Epithelial cell of proximal tubule (primary cell): Measurements from ENCODE around the gene UBE2Z. TPM values are rescaled to one million over a fixed set of nuclear protein-coding genes. Genes with fewer than 3 reads are reported as not detected.
"Not testable (repeated sequence)": the region's sequence is repeated elsewhere in the genome, so short reads cannot be mapped to it uniquely, and the experiment has no call there.

Experiments used
- DNase-seq: peaks from one replicate; pipeline ENCODE4 v3.0.0-alpha.2; 2011; ENCODE audit warnings: low read depth
- H3K4me3 ChIP-seq: 2 replicates; pipeline ENCODE4 v1.5.1; 2011; ENCODE audit warnings: low read depth, mild to moderate bottlenecking, low read length
- CTCF ChIP-seq: conservative IDR thresholded peaks from 2 replicates; pipeline ENCODE4 v1.5.1; 2012; ENCODE audit warnings: low read depth, mild to moderate bottlenecking, low read length
- total RNA-seq: library from RNA; depleted of rRNA; stranded (reverse); fragments of >200 nt; gene quantifications from 2 replicates; pipeline ENCODE4 v1.2.3, GENCODE V29; 2015

UBE2Z gene
- total RNA-seq, 1 donor from 2014 or later = 78.9 TPM

GRCh38 chr17:48930435-48930873, 22.2 kb downstream of the UBE2Z start:
- H3K4me3 ChIP-seq = no peak overlapping the region
- no peak for DNase-seq
- TF ChIP-seq CTCF = no peak

GRCh38 chr17:48933035-48933434, 24.8 kb downstream of the UBE2Z start:
- H3K4me3 ChIP-seq = no peak overlapping the region
- no peak for TF ChIP-seq CTCF
- DNase-seq = no peak

- H3K4me3 ChIP-seq = peak within 1 kb of the TSS; percentile 67
- DNase-seq = no peak
- TF ChIP-seq CTCF = no peak
Measured at GRCh38 chr17:48944515-48945260, 36.5 kb downstream of the UBE2Z start, which contains the start of gene SNF8. Gene SNF8, minus strand, starts transcription at chr17:48944842. Its CDS starts 108 bp downstream, at chr17:48944734.

- H3K4me3 ChIP-seq = peak overlapping the region; percentile 67
- not testable (repeated sequence) for DNase-seq
Measured at GRCh38 chr17:48945261-48945651, 37.0 kb downstream of the UBE2Z start.

GRCh38 chr17:48951572-48951971, 43.4 kb downstream of the UBE2Z start:
- no peak overlapping the region for H3K4me3 ChIP-seq
- no peak for TF ChIP-seq CTCF
- DNase-seq = no peak

- TF ChIP-seq CTCF = no peak
- no peak for DNase-seq
- no peak overlapping the region for H3K4me3 ChIP-seq
Measured at GRCh38 chr17:48952904-48953303, 44.7 kb downstream of the UBE2Z start.

- TF ChIP-seq CTCF = peak; percentile 79
- no peak overlapping the region for H3K4me3 ChIP-seq
- DNase-seq = no peak
Measured at GRCh38 chr17:48954300-48954755, 46.1 kb downstream of the UBE2Z start.
